Uterus (tissue), 2 donors: ENCODE results near the gene CARD9.

Experiments
- POLR2A ChIP-seq, 2 donors: fragments of 450-650 bp; IDR thresholded peaks; one replicate each; pipeline ENCODE4 v1.6.1; 2016; ENCODE audit warnings: antibody characterized with exemption in 2 of 2, mild to moderate bottlenecking in 1 of 2, moderate library complexity in 1 of 2
- TF ChIP-seq, protein P1 (sequence below), 4 experiments: fragments of 200-600 bp in 2 of 4; fragments of 450-650 bp in 2 of 4; sonication (generic) in 2 of 4; IDR thresholded peaks; one replicate each; pipeline ENCODE4 v1.5.1; 2016 to 2019; ENCODE audit warnings: antibody characterized with exemption in 4 of 4, mild to moderate bottlenecking in 2 of 4, moderate library complexity in 1 of 4

DNA sequence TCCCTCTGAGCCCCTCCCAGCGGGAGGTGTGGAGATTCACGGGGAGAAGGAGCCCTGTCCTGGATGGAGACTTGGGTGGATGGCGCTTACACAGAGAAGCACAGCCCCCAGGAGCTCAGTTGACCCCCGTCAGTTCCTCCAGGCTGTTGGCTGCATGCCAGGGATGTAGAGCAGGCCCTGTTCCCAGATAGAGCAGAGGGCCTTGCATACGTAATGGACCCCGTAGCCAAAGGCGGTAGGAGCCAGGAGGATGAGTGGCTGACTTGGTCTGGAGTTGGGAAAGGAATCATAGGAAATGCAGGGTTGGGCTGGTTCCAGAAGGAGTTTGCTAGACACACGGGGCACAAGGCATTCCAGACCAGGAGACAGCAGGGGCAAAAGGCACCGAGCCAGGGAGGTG, 39.5 kb upstream of the CARD9 start:
- TF ChIP-seq, protein P1, sequence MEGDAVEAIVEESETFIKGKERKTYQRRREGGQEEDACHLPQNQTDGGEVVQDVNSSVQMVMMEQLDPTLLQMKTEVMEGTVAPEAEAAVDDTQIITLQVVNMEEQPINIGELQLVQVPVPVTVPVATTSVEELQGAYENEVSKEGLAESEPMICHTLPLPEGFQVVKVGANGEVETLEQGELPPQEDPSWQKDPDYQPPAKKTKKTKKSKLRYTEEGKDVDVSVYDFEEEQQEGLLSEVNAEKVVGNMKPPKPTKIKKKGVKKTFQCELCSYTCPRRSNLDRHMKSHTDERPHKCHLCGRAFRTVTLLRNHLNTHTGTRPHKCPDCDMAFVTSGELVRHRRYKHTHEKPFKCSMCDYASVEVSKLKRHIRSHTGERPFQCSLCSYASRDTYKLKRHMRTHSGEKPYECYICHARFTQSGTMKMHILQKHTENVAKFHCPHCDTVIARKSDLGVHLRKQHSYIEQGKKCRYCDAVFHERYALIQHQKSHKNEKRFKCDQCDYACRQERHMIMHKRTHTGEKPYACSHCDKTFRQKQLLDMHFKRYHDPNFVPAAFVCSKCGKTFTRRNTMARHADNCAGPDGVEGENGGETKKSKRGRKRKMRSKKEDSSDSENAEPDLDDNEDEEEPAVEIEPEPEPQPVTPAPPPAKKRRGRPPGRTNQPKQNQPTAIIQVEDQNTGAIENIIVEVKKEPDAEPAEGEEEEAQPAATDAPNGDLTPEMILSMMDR (IDR thresholded peaks at IDR 0.05), result no peak
- no peak for TF ChIP-seq POLR2A (IDR thresholded peaks at IDR 0.05)
